Activated CD4-positive, CD25-positive, alpha-beta regulatory T cell (primary cell): ENCODE measurements around the gene METTL8.
A peak's percentile ranks its signal among the peaks of the same experiment; 100 is the strongest.
"Not testable (repeated sequence)": the region's sequence is repeated elsewhere in the genome, so short reads cannot be mapped to it uniquely, and the experiment has no call there.

Source experiments
- DNase-seq, 4 experiments: peaks; one replicate each; lab custom pipeline; 2025; lab: John Stamatoyannopoulos, UW

The METTL8 gene

GRCh38 chr2:171345971-171346722 lies 87.6 kb downstream of the METTL8 start:
- DNase-seq: no peak

GRCh38 chr2:171344182-171344581 lies 89.6 kb downstream of the METTL8 start:
- DNase-seq: no peak

DNA sequence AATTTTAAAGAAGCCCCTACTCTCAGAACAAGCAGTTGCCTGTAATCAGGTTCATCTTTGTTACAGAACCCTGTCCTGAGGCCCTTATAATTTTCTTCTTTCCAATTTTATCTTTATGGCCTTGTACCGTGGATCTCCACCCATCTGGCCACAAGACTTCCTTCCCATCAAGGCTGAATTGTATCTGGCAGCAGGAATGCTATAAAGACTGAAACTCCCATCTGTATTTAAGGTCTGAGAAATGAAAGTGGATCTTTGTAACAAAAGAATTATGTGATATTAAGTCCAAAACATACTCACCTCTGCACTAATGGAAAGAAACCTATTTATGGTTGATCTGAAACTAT lies 91.8 kb downstream of the METTL8 start:
- no peak for DNase-seq

GRCh38 chr2:171341394-171342066 lies 92.3 kb downstream of the METTL8 start:
- DNase-seq: no peak

GRCh38 chr2:171334946-171335345 lies 98.8 kb downstream of the METTL8 start:
- DNase-seq: no peak

DNA sequence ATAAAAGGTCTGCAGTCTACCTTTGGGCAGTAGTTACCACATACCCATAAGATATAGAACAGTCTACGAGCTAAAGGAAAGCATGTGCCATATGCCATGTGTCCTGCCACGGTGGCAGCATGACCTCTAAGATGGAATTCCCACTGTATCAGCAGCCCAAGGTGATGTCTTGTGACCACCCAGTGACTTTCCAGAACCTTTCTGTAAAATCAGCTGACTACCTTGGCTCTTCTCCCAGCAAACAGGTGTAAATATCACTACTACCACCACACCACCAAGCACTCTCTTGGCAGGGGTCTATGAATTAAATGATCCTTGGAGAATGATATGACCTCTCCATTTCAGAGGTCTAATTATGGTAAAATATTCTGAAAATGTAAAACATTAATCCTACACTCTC lies 99.6 kb downstream of the METTL8 start:
- DNase-seq: no peak

GRCh38 chr2:171330155-171330956 lies 103.4 kb downstream of the METTL8 start:
- no peak for DNase-seq

GRCh38 chr2:171327043-171327496 lies 106.7 kb downstream of the METTL8 start:
- no peak for DNase-seq

DNA sequence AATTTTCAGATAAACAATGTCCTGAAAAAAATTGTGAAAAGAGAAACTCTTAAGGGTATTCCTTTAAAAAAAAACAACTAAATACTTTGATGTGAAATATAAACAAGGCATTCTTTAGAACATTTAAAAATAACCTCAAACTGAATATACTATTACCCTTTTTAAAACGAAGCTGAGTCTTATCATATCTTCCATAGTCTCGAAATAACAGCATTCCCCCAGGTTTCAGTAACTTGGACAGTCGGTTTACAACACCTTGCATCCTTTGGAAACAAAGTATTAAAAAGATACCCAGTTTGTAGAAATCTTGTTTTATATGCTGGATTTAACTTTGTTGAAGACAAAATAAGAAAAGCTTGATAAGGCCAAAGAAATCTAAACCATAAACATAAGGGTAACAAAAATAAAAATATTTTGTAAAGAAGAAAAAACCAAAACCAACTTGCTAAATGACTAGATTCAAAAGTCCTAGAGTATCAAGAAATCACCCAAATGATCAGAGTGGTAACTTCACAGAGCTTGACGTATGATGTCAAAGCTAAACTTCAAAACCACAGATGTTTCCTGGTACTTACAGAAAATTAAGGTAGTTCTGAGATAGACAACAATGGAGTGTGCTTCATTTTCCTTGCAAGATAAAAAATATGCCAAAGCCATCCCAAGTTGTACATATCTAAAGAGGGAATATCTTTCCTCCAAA lies 107.8 kb downstream of the METTL8 start:
- no peak for DNase-seq

DNA sequence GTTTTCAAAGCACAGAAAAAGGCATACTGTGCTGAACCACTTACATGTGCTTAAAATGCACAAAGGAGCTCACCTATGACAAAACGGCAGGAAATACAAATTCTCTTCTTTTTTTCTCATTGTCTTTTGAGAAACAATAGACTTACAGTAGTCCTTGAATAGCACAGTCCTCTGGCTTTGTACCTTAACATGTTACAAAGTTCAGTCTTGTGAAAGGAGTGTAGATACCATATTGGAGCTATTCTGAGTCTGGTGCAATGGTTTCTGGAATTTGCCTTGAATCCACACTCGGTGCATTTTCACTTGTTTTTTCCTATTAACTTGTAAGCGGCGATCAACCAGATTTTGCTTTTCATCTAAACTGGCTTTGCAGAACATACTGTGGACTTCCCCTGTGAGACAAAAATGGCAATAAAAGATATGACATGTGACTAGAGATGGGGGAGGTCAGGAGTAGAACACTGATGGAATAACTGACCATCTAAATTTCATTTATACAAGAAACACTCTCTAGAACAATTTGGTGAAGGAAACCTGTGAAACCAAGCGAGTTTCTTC lies 109.7 kb downstream of the METTL8 start:
- no peak for DNase-seq

GRCh38 chr2:171322928-171323327 lies 110.9 kb downstream of the METTL8 start:
- no peak for DNase-seq

DNA sequence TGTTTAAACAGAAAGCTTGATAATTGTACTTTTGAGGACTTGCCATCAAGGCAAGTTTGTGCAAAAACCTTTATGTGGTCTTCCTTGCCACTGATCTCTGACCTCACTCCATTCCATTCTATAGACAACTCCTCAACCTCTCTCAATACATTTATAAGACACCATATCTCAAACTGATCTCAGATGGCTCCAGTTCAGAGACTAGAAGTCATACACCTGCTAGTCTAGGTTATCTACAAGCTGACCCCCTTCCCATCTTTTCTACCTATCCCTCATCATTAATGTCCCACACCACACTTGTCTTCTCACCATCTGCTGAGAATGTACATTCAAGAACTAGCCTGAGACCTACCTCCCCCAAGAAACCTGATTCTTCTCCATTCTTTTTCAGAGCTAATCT lies 113.1 kb downstream of the METTL8 start:
- no peak for DNase-seq

DNA sequence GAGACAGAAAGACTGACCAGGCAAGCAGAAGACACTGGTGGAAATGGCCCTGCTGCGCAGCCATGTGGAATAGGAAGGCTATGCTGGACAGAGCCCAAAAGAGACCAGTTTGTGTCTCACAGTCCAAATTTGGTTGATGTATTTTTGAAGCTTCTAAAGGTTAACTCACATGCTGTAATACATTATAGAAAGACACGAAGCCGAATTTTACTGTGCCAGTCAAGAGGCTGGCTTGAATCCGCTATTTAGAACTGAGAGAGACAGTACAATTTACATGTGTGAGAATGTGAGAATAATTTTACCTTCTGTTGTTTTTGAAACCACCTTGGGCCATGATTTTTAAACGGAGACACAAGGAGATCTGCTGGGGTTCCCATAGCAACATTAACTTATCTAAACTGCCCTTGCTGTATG lies 113.6 kb downstream of the METTL8 start:
- no peak for DNase-seq

- DNase-seq: peak in 1 of 4 experiments; percentile 1
Observed at GRCh38 chr2:171319164-171319810, 114.5 kb downstream of the METTL8 start.

GRCh38 chr2:171318463-171318934 lies 115.3 kb downstream of the METTL8 start:
- DNase-seq: no peak

DNA sequence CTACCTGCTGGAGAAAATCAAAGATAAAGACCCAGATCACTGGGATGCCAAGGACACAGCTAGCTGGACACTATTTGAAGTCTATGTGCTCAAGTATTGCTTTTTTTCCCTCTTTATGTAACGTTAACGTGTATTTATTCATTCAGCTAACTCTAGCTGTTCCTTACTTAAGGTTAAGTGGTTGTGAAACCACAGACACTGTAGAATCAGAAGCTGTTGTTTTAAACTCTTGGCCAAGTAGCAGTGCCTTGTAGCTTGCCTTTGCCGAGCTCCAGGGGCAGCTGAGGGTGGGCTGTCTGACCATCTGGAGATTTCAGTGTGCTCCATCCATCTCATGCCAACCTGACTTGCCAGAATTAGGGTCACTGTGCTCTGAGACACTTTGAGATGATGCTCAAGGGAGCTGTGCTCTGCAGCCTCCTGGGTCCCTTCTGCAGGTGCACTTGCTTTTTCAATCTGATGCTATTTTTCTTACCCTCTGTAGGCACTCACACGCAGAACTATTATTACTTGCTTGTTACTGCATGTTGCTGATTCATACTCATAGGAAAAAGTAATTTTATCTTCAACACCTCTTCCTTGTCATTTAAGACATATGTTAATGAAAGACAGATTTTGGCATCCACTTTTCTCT lies 116.2 kb downstream of the METTL8 start:
- no peak for DNase-seq

DNA sequence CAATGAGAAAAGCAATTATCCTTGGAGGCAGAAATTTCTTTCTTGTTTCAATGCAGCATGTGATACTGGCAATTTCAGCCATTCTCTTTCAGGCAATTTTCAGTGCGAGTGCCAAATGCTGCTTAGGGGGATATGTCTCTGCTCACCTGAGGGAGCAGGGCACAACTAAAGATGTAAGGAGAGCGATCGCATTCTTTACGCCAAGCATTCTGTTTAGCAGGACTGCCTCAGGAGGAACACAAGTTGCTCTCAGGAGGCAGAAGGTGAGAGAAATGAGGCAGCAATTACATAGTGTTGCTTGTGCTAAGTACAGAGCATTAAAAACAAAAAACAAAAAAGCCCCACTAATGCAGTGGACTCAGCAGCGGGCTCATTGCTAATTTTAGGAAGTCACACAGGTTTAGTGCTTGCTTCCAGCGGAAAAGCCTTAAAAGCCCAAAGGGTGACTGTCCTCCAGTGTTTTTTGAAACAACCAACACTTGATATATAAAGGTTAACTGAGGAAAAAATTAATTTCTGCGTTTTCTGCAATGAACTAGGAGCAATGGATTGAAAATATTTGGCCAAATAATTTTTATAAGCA lies 116.9 kb downstream of the METTL8 start:
- no peak for DNase-seq

DNA sequence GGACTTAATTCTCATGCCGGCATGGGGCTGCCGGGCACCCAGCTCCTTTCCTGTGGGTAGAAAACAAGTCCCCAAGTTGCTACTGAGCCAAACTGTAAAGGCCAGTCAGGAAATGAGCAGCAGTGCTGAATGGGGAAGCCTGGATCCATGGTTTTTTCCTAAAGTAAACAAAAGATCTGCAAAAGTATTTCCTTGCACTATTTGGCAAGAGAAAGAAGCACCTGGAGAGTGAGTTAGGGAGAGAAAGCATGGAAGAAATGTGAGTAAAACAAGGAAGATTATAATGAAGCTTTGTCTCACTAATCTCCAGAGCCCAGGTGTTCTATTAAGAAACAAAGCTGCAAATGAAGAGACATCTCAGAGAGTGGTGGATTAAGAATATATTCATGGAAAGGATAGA lies 117.6 kb downstream of the METTL8 start:
- no peak for DNase-seq

DNA sequence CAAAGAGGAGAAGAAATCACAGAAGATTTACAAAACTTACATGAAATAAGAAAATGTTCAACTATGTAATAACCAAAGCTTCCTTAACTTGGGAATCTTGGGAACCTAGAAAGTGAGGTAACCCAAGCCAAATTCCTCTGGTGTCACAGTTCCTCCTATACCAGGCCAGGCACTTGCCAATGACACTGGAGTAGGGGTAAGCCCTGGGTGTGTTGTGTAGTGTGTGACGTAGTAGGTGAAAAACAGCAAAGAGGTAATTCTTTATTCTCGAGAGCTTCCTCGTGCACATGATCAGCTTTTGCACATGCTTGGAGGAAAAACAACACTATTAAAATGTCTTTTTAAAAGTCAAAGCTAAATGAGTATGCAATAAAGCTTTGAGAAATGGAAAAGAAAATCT lies 118.0 kb downstream of the METTL8 start:
- no peak for DNase-seq

DNA sequence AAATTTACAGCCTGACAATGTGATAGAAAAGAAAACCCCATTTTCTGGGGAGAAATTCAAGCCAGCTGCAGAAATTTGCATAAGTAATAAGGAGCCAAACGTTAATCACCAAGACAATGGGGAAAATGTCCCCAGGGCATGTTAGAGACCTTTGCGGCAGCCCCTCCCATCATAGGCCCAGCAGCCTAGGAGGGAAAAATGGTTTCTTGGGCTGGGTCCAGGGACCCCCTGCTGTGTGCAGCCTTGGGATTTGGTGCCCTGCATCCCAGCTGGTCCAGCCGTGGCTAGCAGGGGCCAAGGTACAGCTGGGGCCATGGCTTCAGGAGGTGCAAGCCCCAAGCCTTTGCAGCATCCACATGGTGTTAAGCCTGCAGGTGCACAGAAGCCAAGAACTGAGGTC lies 121.6 kb downstream of the METTL8 start:
- DNase-seq: not testable (repeated sequence)
